Endothelial cell of hepatic sinusoid (primary cell): ENCODE measurements around the gene DEGS1.

Experiments used
- in situ Hi-C: cut with HindIII; loops from 2 replicates; pipeline ENCODE4 v1.10.0; 2017; ENCODE audit warnings: low sequenced_read_pairs

DEGS1 gene

GRCh38 chr1:224182866-224183590 lies at the start of gene DEGS1:
TSS of gene DEGS1 (plus strand) at chr1:224183240. CDS start at chr1:224183337, 97 bp downstream.
- in situ Hi-C loops = no loop called here

- in situ Hi-C loops = no loop called here
These were observed 49.2 kb upstream of the DEGS1 start for GRCh38 chr1:224133741-224134299.

- in situ Hi-C loops = no loop called here
These were observed 45.5 kb upstream of the DEGS1 start for GRCh38 chr1:224137518-224137917.

GRCh38 chr1:224138198-224138597 lies 44.8 kb upstream of the DEGS1 start:
- in situ Hi-C loops = no loop called here

GRCh38 chr1:224141693-224142092 lies 41.3 kb upstream of the DEGS1 start:
- in situ Hi-C loops = no loop called here

- in situ Hi-C loops = loop anchor here (5.0 kb wide), 2 partner anchors 52 to 83 kb away; no protein-coding TSS in a partner anchor
These were observed 33.3 kb upstream of the DEGS1 start for GRCh38 chr1:224149709-224150108.

GRCh38 chr1:224151117-224151516 lies 31.9 kb upstream of the DEGS1 start:
- in situ Hi-C loops = loop anchor here (5.0 kb wide), 2 partner anchors 54 to 81 kb away; no protein-coding TSS in a partner anchor

GRCh38 chr1:224157316-224157715 lies 25.7 kb upstream of the DEGS1 start:
- in situ Hi-C loops = loop anchor here (5.0 kb wide), 1 partner anchor 215 kb away; no protein-coding TSS in a partner anchor

GRCh38 chr1:224159541-224159940 lies 23.5 kb upstream of the DEGS1 start:
- in situ Hi-C loops = loop anchor here (5.0 kb wide), 1 partner anchor 213 kb away; no protein-coding TSS in a partner anchor

GRCh38 chr1:224160171-224160682 lies 22.8 kb upstream of the DEGS1 start:
- in situ Hi-C loops = no loop called here

- in situ Hi-C loops = no loop called here
These were observed 20.3 kb upstream of the DEGS1 start for GRCh38 chr1:224162768-224163167.

GRCh38 chr1:224163311-224163710 lies 19.7 kb upstream of the DEGS1 start:
- in situ Hi-C loops = no loop called here

GRCh38 chr1:224168859-224169380 lies 14.1 kb upstream of the DEGS1 start:
- in situ Hi-C loops = loop anchor here (5.0 kb wide), 1 partner anchor 118 kb away; no protein-coding TSS in a partner anchor

- in situ Hi-C loops = loop anchor here (5.0 kb wide), 1 partner anchor 118 kb away; no protein-coding TSS in a partner anchor
These were observed 13.2 kb upstream of the DEGS1 start for GRCh38 chr1:224169718-224170270.

- in situ Hi-C loops = no loop called here
These were observed 12.7 kb upstream of the DEGS1 start for GRCh38 chr1:224170343-224170742.

GRCh38 chr1:224170748-224171478 lies 12.1 kb upstream of the DEGS1 start:
- in situ Hi-C loops = no loop called here

- in situ Hi-C loops = no loop called here
These were observed 10.8 kb upstream of the DEGS1 start for GRCh38 chr1:224172229-224172628.

GRCh38 chr1:224173523-224173922 lies 9.5 kb upstream of the DEGS1 start:
- in situ Hi-C loops = no loop called here

GRCh38 chr1:224175617-224176016 lies 7.4 kb upstream of the DEGS1 start:
- in situ Hi-C loops = no loop called here

GRCh38 chr1:224177356-224177999 lies 5.6 kb upstream of the DEGS1 start:
- in situ Hi-C loops = no loop called here
